ENCODE measurements around the gene CTAGE1.

- TF ChIP-seq CTCF (IDR thresholded peaks at IDR 0.05) (no peak), EZH2 (IDR thresholded peaks at IDR 0.05) (no peak), EZH2phosphoT487 (IDR thresholded peaks at IDR 0.05) (no peak)
Observed at GRCh38 chr18:22452226-22452668, 34.5 kb upstream of the CTAGE1 start.
